Transverse colon (tissue), 4 donors: ENCODE measurements around the gene ANGPTL4. TPM values are rescaled to one million over a fixed set of nuclear protein-coding genes. Genes with fewer than 3 reads are reported as not detected.

Source experiments
- DNase-seq: peaks from one replicate; pipeline ENCODE4 v3.0.0-alpha.2; 2019
- H3K27ac ChIP-seq, 4 donors: fragments of 200-600 bp; sonication (generic); 2 replicates each; pipeline ENCODE4 v1.5.1; 2016 to 2018; ENCODE audit warnings: inconsistent platforms in 4 of 4
- H3K27me3 ChIP-seq: fragments of 200-600 bp; sonication (generic); 2 replicates; pipeline ENCODE4 v1.5.1; 2017; ENCODE audit warnings: inconsistent platforms
- H3K36me3 ChIP-seq, 4 donors: fragments of 200-600 bp; sonication (generic); 2 replicates each; pipeline ENCODE4 v1.5.1; 2017 to 2019; ENCODE audit warnings: inconsistent platforms in 4 of 4
- H3K4me1 ChIP-seq, 4 donors: fragments of 200-600 bp; sonication (generic); 2 replicates each; pipeline ENCODE4 v1.5.1; 2017 to 2020; ENCODE audit warnings: inconsistent platforms in 4 of 4
- H3K4me3 ChIP-seq, 4 donors: fragments of 200-600 bp; sonication (generic); 1 replicate in 1 of 4; 2 replicates in 3 of 4; pipeline versions ENCODE4 v1.5.1 to v1.6.1; 2017 to 2019; ENCODE audit warnings: inconsistent platforms in 4 of 4
- H3K9me3 ChIP-seq, 2 donors: fragments of 200-600 bp; sonication (generic); 2 replicates each; pipeline ENCODE4 v1.5.1; 2017 to 2019; ENCODE audit warnings: inconsistent platforms in 2 of 2
- EP300 ChIP-seq: sonication (generic); formaldehyde crosslinking; IDR thresholded peaks from one replicate; pipeline ENCODE4 v1.6.1; 2017; ENCODE audit warnings: antibody characterized with exemption, low read depth
- POLR2A ChIP-seq: fragments of 450-650 bp; IDR thresholded peaks from one replicate; pipeline ENCODE4 v1.6.1; 2016; ENCODE audit warnings: antibody characterized with exemption, mild to moderate bottlenecking, moderate library complexity
- POLR2AphosphoS5 ChIP-seq, 3 donors: sonication (generic); formaldehyde crosslinking; IDR thresholded peaks; one replicate each; pipeline ENCODE4 v1.6.1; 2016; ENCODE audit warnings: antibody characterized with exemption in 3 of 3
- WGBS, 2 donors: methylation state at CpG; one replicate each; pipeline ENCODE4 v1.1.5; 2018; ENCODE audit warnings: low coverage in 1 of 2; 5-methylcytosine and 5-hydroxymethylcytosine counted together
- in situ Hi-C, 4 donors: fragments of 200-750 bp; cut with MboI; loops; one replicate each; pipeline versions ENCODE4 v1.15.0 to v1.15.1; 2017; ENCODE audit warnings: low sequenced_read_pairs in 3 of 4, low pct_ligation_motif_present in 1 of 4, low pct_unique_long_range_greater_than_20kb in 1 of 4
- intact Hi-C: fragments of 100-400 bp; cut with DNase I; formaldehyde crosslinking; loops from one replicate; pipeline ENCODE4 v1.15.1; 2023; ENCODE audit warnings: low total_unique reads
- total RNA-seq, 4 donors: library from RNA; depleted of rRNA; stranded (reverse); fragments of >200 nt; gene quantifications; one replicate each; pipeline ENCODE4 v1.1.0, GENCODE V29; 2016
- TF ChIP-seq, protein P1 (sequence below), 5 experiments: fragments of 200-600 bp in 3 of 5; fragments of 450-650 bp in 2 of 5; sonication (generic) in 3 of 5; IDR thresholded peaks; 1 replicate in 2 of 5; 2 replicates in 3 of 5; pipeline ENCODE4 v1.5.1; 2016 to 2017; ENCODE audit warnings: antibody characterized with exemption in 5 of 5, inconsistent platforms in 3 of 5, mild to moderate bottlenecking in 2 of 5, moderate library complexity in 1 of 5

The ANGPTL4 gene
- total RNA-seq, 4 donors from 2014 or later = 2.3 to 123 (median 10.3) TPM

GRCh38 chr19:8322638-8322997, 41.3 kb upstream of the ANGPTL4 start:
- TF ChIP-seq, protein P1, sequence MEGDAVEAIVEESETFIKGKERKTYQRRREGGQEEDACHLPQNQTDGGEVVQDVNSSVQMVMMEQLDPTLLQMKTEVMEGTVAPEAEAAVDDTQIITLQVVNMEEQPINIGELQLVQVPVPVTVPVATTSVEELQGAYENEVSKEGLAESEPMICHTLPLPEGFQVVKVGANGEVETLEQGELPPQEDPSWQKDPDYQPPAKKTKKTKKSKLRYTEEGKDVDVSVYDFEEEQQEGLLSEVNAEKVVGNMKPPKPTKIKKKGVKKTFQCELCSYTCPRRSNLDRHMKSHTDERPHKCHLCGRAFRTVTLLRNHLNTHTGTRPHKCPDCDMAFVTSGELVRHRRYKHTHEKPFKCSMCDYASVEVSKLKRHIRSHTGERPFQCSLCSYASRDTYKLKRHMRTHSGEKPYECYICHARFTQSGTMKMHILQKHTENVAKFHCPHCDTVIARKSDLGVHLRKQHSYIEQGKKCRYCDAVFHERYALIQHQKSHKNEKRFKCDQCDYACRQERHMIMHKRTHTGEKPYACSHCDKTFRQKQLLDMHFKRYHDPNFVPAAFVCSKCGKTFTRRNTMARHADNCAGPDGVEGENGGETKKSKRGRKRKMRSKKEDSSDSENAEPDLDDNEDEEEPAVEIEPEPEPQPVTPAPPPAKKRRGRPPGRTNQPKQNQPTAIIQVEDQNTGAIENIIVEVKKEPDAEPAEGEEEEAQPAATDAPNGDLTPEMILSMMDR (IDR thresholded peaks at IDR 0.05) = no peak
- no peak for TF ChIP-seq POLR2AphosphoS5 (IDR thresholded peaks at IDR 0.05)
- TF ChIP-seq POLR2A = no peak
- no peak for TF ChIP-seq EP300
- in situ Hi-C loops (loop anchor here in 1 of 4 donors (5.0 kb wide), 1 partner anchor 55 kb away; no protein-coding TSS in a partner anchor), intact Hi-C loops (no loop called here)
- no peak for DNase-seq
- Histone ChIP-seq H3K9me3 (no peaks in the 10 kb centered on the region), H3K36me3 (no peaks in the 10 kb centered on the region), H3K27ac (peak overlapping the region; percentile 90 to 96 (median 94)), H3K27me3 (peaks cover 3% of the 10 kb centered on the region), H3K4me3 (peak overlapping the region in 3 of 4 donors; percentile 76 to 88 (median 86)), H3K4me1 (peaks cover 20 to 29% (median 24%) of the 10 kb centered on the region in 4 donors)
- WGBS, 2 donors = 53% methylated on average over 6 of the region's 7 CpGs; no CpG with 5 or more reads in 1 of the 2 donors

DNA sequence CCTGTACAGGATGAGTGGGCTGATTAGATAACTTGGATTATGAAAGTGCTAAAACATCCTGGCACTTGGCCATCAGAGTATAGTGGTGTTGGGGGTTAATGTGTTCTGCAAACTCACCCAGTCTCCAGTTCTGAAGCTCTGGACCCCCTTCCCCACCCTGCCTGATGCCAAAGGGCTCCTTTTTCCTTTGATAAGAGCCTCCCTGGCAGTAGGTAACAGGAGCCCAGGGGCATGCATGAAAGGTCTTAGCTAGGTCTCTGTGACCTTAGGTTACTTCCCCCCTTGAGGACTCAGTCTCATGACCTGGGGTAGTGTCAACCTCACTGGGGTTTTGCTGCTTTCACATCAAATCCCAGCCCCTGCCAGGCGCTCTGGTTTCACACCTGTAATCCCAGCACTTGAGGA, 40.2 kb upstream of the ANGPTL4 start:
- H3K4me1 ChIP-seq = peaks cover 20 to 29% (median 24%) of the 10 kb centered on the region in 4 donors
- H3K4me3 ChIP-seq = no peak overlapping the region
- WGBS, 2 donors = 73% methylated on average over 1 of the region's 1 CpG; no CpG with 5 or more reads in 1 of the 2 donors
- no peaks in the 10 kb centered on the region for H3K36me3 ChIP-seq
- intact Hi-C loops (no loop called here), in situ Hi-C loops (loop anchor here in 1 of 4 donors (5.0 kb wide), 1 partner anchor 56 kb away; no protein-coding TSS in a partner anchor)
- H3K27ac ChIP-seq = no peak overlapping the region
- TF ChIP-seq EP300 = no peak
- TF ChIP-seq, protein P1 (IDR thresholded peaks at IDR 0.05) = no peak
- TF ChIP-seq POLR2AphosphoS5 (IDR thresholded peaks at IDR 0.05) = no peak
- no peak for TF ChIP-seq POLR2A
- DNase-seq = no peak
- H3K9me3 ChIP-seq = no peaks in the 10 kb centered on the region
- H3K27me3 ChIP-seq = peaks cover 7% of the 10 kb centered on the region

DNA sequence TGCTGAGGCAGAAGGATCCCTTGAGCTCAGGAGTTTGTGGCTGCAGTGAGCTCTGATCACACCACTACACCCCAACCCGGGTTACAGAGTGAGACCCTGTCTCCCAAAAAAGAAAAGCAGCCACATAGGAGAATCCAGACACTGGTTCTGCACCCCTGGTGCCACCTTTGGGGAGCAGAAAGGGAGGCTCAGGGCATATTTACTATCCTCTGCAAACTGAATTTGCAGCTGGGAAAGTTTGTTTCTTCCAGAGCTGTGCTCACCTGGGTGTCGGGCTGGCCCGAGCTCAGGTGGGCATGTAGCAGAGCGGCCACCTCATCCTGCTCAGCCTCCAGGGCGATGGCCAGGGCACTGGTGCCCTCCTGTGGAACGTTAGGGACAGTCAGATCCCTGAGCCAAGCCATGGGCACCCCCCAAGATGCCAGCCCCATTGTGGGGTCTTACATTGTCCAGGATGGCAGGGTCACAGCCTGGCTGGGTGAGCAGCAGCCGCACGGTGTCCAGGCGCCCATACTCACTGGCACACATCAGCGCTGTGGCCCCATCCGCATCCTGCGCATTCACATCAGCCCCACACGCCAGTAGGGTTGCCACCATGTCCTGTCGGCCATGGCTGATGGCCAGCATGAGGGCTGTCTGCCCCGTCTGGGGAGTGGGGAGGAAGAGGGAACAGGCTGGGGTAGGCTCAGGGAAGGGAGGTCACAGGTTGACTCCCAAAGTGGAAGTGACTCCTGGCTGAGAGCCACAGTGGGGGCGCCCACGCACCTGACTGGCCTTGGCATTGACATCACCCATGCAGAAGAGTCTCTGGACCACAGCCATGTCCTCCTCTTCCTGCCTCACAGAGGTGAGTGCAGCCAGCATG, 39.5 kb upstream of the ANGPTL4 start:
- no peak overlapping the region for H3K27ac ChIP-seq

GRCh38 chr19:8325454-8325853, 38.5 kb upstream of the ANGPTL4 start:
- intact Hi-C loops = no loop called here

More for the DNA sequence above, 39.5 kb upstream of the ANGPTL4 start:
- 78% methylated on average over 17 of the region's 17 CpGs; no CpG with 5 or more reads in 1 of the 2 donors for WGBS, 2 donors
- DNase-seq = no peak
- Histone ChIP-seq H3K9me3 (no peaks in the 10 kb centered on the region), H3K27me3 (peaks cover 7% of the 10 kb centered on the region), H3K36me3 (no peaks in the 10 kb centered on the region), H3K4me3 (no peak overlapping the region), H3K4me1 (peaks cover 20 to 29% (median 24%) of the 10 kb centered on the region in 4 donors)
- in situ Hi-C loops (loop anchor here in 1 of 4 donors (5.0 kb wide), 1 partner anchor 57 kb away; no protein-coding TSS in a partner anchor), intact Hi-C loops (no loop called here)
- TF ChIP-seq, protein P1 (IDR thresholded peaks at IDR 0.05) = no peak
- TF ChIP-seq POLR2A (no peak), EP300 (no peak), POLR2AphosphoS5 (IDR thresholded peaks at IDR 0.05) (peak in 1 of 3 donors; percentile 27)

More at GRCh38 chr19:8325454-8325853, 38.5 kb upstream of the ANGPTL4 start:
- TF ChIP-seq POLR2AphosphoS5 (IDR thresholded peaks at IDR 0.05) (no peak), EP300 (no peak), POLR2A (no peak)
- TF ChIP-seq, protein P1 (IDR thresholded peaks at IDR 0.05) = no peak
- in situ Hi-C loops = no loop called here
- Histone ChIP-seq H3K4me3 (no peak overlapping the region), H3K27ac (no peak overlapping the region), H3K36me3 (no peaks in the 10 kb centered on the region), H3K9me3 (no peaks in the 10 kb centered on the region), H3K27me3 (peaks cover 7% of the 10 kb centered on the region), H3K4me1 (peaks cover 11 to 19% (median 14%) of the 10 kb centered on the region in 4 donors)
- WGBS, 2 donors = 62 to 78% methylated on average over 3 of the region's 3 CpGs
- no peak for DNase-seq
